HG02588 (cell line): ENCODE results near the gene DACT1.

ENCODE experiments used
- ATAC-seq: cut with Tn5 transposase; IDR thresholded peaks from one replicate; pipeline ENCODE4 v1.9.1; 2021; ENCODE audit warnings: mild to moderate bottlenecking, moderate library complexity; ENCODE audit not compliant: unreplicated experiment

DACT1 gene

DNA sequence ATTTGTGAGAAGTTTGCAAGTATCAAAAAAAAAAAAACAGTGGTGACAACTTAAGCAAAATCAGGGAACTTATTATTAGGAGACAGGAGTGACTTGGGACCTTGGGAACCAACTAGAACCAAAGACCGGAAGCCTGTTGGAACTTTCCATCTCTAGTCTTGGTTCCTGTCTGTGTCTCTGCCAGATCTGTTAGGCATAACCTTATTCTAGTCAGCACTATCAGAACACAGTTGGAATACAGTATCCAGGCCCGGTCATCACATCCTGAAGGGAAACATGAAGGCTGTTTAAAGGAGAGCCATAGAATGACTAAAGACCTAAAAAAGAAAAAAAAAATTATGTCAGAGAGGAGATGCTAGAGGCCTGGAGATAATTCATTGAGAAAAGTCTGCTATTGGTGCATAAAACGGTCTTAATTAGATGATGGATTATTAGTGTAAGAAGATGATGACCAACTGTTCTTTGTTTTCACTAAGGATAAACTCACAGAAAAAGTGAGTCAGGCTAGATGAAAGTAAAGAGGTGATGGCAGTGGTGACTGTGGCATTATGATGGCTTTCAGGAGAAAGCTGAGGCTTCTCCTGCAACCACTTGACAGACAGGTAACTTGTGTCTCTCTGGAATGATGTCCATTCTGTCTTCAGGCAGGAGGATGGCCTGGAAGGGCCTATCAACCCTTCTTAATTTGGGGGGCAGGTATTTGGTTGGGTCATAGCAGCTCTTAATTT lies 28.2 kb downstream of the DACT1 start:
- ATAC-seq: no peak

DNA sequence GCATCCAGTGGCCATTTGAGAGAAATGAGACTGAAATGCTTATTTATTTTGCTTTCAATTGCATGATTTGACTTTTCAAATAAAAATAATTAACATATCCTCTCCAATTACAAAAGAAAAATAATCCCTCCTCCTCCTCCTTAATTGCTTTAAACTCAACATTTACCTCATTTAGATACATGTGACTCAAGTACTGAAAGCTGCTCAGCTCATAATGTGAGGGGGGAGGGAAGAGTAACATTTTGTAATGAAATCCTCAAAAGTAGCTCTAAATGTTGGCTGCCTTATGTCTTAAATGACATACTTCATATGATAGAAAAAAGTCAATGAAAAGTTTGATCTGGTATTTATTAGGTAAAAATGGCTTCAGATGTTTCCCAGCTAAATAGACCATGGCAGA lies 29.0 kb downstream of the DACT1 start:
- no peak for ATAC-seq

DNA sequence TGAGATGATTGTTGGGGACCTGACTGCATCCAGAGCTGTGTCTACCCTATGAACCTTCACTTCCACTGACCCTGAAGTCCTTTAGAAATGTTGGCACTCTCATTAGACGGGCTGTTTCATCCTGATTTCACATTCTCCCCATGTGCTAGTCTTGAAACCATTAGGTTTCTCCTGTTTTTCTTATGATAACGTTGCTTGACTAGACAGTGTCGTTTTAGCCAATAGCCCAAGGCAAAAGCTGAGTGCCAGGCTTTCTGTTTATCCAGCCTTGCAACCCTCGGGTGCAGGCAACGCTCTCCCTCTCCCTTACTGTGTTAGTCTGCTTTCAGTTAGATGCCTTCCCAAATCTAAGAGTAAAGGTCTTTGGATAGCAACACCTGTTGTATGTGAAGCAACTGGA lies 30.1 kb downstream of the DACT1 start:
- ATAC-seq: no peak

DNA sequence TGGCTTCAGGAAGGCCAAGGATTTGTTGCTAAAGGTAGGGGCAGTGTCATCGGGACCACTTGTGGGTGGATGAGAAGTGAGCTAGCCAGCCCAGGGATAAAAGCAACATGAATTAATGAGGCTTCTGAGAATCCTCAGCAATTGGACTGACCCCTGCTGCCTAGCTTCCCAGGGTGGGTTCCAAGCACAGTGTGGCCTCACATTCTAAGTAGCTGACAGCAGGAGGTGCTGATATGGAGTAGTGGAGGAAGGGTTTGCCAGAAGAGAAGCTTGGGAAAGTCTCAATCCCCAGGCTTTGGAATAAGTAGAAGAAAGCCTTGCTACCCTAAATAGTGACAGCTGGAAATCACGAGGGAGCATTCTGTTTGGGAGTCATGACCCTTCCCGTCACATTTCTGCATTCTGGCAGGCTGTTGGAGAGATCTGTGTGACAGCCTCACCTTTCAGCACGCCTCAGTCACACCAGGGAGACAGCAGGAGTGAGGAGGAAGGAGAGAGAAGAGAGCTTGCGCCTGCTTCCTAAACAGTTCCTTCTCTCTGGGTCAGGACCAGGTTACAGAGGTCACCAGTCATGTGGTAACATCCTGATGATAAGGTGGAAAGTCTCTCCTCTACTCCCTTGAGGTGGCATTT lies 31.2 kb downstream of the DACT1 start:
- no peak for ATAC-seq

DNA sequence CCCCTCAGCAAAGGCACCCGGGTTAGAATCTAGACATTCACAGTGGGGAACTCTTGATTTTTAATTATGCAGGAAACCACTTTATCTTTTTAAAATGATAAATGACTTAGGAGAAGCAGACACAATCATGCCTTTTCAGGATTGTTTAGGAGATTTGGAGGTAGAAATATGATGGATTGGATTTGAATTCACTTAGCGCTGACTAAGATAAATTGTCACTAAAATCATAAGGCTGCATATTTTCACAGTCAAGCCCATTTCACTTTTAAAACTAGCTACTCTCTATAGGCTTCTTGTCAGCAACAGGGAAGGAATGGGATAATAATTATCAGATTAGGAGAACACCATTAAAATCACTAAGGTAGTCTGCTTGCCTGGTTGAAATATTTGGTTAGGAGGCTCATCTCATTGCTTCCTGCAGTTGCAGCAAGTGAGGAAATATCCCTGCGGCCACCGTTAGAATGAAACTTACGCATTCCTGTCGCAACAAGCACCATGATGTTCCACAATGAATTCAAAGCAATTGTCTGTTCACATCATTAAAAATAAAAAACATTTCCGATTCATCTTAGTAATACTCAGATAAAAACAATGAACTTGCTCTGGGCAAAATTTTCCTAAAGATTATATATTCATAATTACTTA lies 31.9 kb downstream of the DACT1 start:
- no peak for ATAC-seq

DNA sequence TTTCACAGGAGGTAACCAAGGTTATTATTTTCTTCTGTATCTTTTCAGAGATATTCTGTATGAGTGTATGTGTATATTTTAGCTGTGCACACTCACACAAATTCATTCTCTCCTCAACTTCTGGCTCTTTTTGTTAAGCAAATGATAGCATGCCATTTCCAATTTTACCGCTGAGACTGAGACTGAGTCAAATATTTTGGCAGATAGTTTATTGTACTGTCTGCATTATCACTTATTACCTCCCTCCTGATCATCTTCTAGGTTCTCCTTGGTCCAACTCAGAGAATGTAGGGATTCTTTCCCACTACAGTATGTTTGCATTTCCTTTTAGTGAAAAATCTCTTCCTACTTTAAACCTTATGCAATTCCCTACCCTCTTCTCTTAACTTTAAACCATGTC lies 33.3 kb downstream of the DACT1 start:
- no peak for ATAC-seq

DNA sequence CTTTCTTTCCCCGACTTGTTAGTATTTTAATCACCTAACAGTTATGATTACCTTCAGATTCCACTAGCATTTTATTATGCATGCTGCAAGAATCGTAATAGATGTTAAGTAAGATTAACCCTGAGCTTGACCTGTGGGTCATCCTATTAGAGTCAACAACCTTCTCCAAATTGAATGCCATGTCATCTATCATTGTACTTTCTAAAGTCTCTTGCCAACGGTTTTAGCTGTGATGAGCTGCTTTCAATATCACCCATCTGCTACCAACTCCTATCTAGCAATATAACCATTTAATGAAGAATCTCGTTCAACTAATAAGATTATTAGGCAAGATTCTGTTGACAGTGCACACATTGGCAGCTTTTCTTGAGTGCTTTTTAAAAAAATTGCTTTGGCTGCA lies 33.7 kb downstream of the DACT1 start:
- ATAC-seq: no peak

DNA sequence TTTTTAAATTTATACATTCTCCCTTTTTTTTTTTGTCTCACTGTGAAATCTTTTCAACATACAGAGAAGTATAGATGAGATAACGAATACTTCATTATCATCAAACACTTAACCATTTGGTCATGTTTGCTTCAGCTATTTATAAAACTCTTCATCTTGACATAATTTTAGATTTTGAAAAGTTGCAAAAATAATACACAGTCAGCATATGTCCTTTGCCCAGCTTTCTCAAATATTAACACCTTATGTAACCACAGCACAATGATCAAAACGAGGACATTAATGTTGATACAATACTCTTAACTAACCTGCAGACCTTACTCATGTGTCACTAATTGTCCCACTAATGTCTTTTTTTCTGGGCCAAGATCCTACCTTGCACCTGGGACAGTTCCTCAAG lies 36.0 kb downstream of the DACT1 start:
- ATAC-seq: no peak

DNA sequence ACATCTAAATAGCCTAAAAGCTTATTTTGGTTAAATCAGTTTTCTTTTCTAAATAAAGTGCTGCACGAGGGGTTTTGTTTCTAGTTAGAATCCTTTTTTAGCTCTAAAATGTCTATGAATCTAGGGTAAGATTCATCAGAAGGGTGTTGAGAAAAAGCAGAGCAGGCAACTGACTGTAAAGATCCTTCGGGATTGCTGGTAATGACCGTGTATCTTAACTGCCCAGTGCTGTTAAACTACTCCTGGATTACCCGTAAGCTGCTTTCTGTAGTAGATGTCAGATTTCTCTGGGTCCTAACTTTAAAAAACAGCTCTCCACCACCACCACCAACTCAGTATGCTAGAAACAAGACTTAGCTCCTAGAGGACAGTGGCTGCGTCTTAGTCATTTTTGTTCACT lies 39.2 kb downstream of the DACT1 start:
- ATAC-seq: no peak

DNA sequence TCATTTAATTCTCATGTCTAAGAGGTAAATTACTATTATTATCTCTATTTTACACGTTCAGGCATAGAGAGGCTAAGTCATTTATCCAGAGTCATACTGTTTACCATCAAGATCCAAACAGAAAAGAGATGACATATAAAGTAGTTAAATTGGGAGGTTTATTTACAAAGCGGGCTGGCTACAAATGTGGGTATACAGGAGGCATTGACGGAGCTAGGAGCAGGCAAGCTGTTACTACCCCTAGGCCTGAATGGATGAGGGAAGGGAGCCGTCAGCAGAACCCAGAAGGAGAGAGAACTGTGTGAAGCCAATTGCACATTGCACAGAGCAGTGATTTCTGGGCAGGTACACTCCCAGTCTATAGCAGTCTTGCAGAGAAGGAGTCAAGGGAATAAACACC lies 39.8 kb downstream of the DACT1 start:
- no peak for ATAC-seq

DNA sequence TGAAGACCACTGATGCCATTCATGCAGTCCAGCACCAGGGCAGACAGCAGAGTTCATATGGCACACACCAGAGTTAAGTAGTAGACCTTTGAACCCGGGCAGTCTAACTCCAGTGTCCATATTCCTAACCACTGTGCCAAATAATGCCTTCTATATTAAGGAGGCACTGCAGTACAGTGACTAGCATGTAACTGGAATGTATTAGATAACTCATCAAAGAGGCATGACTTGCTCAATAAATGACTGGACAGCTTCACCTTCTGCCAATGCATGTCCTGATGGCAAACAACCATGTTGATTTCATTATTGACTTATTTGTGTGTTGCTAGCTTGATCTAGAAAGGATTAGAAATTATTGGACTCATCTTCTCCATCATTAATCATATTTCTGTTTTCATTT lies 40.2 kb downstream of the DACT1 start:
- ATAC-seq: no peak

DNA sequence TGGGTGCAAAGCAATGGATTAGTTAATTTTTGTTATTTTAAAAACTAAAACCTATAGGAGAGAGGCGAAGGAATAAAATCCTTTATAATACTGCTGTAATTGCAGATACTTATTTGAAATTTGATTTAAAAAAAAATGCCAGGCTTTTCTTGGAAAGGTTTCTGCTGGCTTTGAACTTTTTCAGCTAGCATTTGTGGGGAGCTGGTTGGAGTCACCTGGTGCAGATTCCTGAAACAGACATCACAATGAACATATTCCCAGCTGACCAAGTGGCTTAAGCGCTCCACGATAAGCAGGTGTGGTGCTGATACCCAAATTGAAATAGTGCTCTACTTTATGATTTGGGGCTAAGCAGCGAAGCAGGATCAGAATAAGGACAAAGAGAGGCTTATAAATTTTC lies 42.9 kb downstream of the DACT1 start:
- ATAC-seq: no peak

DNA sequence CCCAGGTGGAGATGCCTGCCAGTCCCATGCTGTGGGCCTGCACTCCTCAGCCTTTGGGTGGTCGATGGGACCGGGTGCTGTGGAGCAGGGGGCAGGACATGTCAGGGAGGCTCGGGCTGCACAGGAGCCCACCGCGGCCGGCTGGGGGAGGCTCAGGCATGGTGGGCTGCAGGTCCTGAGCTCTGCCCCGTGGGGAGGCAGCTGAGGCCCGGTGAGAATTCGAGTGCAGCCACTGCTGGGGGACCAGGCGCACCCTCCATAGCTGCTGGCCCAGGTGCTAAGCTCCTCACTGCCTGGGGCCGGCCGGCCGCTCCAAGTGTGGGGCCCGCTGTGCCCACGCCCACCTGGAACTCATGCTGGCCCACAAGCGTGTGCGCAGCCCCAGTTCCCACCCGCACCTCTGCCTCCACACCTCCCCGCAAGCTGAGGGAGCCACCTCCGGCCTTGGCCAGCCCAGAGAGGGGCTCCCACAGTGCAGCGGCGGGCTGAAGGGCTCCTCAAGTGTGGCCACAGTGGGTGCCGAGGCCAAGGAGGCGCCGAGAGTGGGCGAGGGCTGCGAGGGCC lies 49.6 kb downstream of the DACT1 start:
- no peak for ATAC-seq

DNA sequence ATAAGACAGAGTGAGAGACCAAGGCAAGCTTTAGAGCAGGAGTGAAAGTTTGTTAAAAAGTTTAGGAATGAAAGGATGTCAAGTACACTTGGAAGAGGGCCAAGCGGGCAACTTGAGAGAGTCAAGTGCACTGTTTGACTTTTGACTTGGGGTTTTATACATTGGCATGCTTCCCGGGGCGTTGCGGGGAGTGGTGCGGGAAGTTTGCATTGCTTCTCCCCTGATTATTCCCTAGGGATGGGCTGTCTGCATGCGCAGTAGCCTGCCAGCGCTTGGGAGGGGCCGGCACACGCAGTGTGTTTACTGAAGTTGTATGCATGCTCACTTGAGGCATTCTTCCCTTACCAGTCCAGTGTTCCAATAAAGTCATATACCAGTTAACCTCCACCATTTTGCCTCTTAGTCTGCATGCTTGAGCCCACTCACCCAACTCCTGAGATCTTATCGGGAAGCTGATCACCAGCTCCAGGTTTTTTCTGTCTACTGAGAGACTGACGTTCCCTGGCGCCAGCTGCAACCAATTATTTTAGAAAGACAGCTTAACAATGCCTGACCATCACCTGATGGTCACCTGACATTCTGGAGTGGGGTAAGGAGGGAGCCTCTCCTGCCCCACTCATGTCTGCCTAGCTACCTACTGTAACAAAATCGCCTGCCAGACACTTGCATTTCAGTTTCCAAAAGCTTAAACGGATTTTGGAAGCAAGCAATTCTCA lies 53.2 kb downstream of the DACT1 start:
- no peak for ATAC-seq

DNA sequence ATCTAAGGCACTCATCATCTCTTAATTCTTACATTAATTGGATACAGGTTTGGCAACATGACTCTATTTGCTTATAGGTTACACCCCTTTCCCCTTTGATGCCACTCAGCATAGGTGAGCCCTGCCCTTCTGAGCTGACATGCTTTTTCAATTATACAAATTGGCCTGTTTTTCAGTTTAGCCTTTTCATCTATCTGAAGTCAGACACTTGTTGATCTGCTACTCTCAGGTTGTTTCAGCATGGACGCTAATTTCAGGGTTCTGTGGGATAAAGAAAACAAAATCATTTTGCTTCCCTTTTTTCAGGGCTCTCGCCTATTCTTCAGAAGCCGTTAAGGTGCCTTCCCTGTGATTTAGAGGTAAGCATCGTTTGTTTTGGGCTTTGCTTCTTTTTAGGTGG lies 55.3 kb downstream of the DACT1 start:
- ATAC-seq: no peak

DNA sequence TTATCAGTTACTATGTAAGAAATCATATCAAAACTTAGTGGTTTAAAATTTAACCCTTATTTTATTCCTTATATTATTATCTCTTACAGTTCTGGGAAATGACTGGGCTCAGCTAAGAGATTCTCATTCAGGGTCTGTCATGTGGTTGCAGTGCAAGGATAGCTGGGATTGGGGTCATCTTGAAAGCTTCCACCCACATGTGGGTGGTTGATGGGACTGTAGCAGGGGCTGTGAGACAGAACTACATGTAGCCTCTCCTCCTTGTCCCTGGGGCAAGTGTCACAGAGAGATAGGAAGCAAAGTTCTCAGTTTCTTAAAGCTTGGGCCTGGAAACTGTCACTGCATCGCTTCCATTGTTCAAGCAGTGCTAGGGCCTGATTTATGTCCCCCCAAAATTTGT lies 57.8 kb downstream of the DACT1 start:
- no peak for ATAC-seq

DNA sequence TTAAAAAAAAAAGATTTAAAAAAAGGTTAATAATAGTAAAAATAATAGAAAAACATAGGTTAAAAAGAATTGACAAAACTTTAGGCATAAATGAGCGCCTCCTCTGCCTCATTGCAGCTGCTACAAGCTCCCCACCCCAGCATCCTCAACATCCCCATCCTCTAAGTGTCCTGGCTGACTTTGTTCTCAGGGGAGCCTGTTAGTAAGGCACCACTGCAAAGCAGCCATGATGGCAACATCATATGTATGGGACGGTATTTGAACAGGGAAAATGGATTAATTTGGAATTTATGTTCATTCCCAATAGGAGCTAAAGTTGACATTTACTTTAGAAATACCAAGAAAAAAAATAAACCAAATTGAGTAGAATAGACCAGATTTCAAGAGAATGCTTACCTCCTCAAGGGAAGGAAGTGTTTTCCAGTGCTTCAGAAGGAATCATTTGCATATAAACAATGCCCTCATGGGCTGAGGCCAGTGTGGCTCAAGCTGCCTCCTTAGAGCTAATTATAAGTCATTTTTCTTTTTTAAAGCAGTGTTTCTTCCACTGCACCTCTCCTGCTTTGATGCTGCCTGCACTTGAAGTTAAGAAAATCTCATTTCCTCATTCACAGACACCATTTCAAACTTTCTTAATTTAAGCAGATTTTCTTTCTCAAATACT lies 59.6 kb downstream of the DACT1 start:
- ATAC-seq: no peak
